ENCODE measurements around the gene ELFN2. TPM values are rescaled to one million over a fixed set of nuclear protein-coding genes. Genes with fewer than 3 reads are reported as not detected.
"Not testable (repeated sequence)": the region's sequence is repeated elsewhere in the genome, so short reads cannot be mapped to it uniquely, and the experiment has no call there.

ELFN2 gene
- total RNA-seq, 1 donor from 2014 or later, result 0.10 TPM

DNA sequence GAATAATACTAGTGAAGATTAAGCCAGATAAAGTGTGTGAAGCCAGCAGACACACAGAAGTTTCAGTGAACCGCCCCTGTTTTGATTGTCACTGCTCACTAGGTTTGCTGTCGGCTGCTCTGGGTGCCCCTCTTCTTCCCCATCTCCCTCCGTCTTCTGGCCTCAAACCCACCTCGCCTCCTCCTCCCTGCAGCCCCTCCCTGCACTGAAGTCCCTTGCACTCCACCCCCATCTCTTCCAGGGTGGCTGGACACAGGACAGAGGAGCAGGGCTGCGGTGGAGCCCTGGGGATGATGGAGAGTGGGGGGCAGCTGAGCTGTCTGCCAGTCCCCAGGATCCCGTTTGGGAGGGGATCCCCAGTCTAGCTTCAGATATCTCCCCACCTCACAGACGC, 91.5 kb downstream of the ELFN2 start:
- no peak for DNase-seq (ENCODE audit: low spot score)

DNA sequence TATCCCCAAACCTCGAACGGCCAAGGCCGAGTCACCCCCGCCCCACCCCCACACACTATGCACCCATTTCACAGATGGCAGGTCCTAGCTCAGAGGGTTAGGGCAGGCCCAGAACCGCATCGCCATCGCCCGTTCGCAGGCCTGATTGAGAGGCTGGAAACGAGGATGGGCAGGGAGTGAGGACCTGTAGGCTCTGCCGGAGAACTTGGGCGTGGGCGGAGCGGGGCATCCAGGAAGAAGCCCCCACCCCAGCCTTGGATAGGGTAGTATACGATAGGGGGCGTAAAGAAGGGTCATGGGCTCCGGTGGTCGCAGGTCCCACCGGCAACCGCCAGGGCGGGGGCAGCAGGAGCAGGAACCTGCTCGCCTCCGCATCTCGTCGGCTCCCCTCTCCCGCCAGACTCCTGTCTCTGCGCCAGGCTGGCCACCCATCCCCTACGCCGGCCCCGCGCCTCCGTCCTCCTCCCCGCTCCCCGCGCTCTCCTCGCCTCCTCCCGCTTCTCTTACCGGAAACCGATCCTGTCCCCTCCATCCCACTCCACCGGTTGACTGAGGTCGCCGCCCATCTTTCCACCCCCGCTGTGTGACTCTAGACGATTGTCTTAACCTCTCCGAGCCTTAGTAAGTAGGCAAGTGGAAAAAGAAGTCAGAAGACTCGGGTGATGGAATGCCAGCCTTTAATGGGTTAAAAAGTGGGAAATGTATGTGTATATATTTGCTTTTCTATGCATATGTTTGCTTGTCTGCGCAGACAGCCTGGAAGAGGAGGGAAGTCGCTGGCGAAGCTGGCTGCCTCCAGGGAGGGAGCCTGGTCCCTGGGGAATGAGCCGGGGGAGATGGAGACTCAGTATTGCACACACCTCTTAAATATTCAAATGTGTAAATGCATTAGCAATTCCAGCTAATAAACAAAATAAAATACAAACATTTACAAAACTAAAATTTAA, 92.1 kb downstream of the ELFN2 start:
- DNase-seq (ENCODE audit: low spot score), result no peak

- no peak for DNase-seq (ENCODE audit: low spot score)
Measured at GRCh38 chr22:37334461-37334858, 92.8 kb downstream of the ELFN2 start.

DNA sequence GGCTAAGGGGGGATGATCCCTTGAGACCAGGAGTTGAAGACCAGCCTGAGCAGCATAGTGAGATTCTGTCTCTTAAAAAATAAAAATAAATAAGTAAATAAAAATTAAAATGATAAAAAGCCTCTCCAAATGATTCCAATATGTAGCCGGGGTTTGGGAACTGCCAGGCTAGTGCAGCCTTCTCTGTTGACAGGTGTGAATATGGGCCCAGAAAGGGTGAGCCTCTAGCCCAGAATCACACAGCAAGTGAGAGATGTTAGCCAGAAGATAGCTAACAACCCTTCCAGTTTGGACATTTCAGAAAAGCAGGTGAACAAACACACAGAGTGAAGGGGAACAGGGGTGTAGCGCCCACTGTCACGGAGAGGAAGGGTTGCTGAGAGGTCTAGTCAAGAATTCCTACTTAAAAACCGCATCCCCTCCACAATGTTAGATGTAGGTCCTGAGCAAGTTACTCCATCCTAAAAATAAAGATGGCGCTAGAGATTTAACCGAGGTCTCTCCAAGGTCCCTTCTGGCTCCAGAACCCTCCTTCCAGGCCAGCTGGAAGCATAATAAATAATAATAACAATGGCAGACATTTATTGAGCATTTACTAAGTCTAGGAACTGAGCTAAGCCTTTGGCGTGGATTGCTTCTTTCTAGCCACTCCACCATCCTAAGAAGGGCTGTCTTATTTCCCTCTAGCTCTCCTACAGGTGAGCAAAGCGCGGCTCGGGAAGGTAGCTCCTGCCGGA, 93.4 kb downstream of the ELFN2 start:
- DNase-seq (ENCODE audit: low spot score), result no peak

GRCh38 chr22:37331856-37332536, 95.3 kb downstream of the ELFN2 start:
- no peak for DNase-seq (ENCODE audit: low spot score)

- DNase-seq (ENCODE audit: low spot score), result no peak
Measured at GRCh38 chr22:37331034-37331428, 96.2 kb downstream of the ELFN2 start.

DNA sequence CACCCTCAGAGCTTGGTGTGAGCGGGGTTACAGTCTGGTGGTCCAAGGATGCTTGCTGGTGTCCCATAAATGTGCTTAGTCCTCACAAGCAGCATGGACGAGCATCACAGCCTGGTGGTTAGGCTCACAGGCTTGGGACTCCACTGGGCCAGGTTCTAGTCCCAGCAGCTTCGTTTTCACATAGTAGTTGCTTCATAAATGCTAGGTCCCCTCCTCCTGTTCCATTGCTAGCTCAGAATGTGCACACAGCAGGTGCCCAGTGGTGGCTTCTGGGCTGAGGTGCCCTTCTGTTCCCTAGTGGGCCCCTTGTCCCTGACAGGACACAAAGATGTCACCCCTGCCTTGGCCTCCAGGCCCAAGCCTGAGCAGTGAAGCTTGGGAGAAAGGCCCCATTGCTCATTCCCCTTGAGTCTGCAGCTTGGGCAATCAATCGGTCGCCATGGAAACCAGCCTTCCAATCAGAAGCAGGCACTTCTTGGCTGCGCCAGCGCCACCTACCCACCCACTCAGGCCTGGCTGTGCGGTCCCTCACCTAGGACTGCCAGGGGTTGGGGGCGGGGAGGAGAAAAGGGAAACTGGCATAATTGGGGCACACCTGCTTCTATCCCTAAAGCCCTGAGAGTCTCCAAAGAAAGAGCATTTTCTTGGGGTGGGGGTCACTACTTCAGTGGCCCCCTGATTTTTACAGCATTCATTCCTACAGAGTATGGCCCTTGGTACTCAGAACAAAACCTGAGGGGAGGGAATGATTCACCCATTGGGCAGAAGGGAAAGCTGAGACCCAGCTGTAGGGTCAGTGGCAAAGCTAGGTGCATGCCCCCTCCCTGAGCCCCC, 96.9 kb downstream of the ELFN2 start:
- DNase-seq (ENCODE audit: low spot score), result no peak

- no peak for DNase-seq (ENCODE audit: low spot score)
Measured at GRCh38 chr22:37329238-37330140, 97.8 kb downstream of the ELFN2 start.

- DNase-seq (ENCODE audit: low spot score), result not testable (repeated sequence)
Measured at GRCh38 chr22:37328538-37329237, 98.6 kb downstream of the ELFN2 start.

- DNase-seq (ENCODE audit: low spot score), result no peak
Measured at GRCh38 chr22:37328017-37328416, 99.3 kb downstream of the ELFN2 start.

GRCh38 chr22:37326726-37327125, 100.6 kb downstream of the ELFN2 start:
- no peak for DNase-seq (ENCODE audit: low spot score)

- no peak for DNase-seq (ENCODE audit: low spot score)
Measured at GRCh38 chr22:37325039-37325395, 102.3 kb downstream of the ELFN2 start.

DNA sequence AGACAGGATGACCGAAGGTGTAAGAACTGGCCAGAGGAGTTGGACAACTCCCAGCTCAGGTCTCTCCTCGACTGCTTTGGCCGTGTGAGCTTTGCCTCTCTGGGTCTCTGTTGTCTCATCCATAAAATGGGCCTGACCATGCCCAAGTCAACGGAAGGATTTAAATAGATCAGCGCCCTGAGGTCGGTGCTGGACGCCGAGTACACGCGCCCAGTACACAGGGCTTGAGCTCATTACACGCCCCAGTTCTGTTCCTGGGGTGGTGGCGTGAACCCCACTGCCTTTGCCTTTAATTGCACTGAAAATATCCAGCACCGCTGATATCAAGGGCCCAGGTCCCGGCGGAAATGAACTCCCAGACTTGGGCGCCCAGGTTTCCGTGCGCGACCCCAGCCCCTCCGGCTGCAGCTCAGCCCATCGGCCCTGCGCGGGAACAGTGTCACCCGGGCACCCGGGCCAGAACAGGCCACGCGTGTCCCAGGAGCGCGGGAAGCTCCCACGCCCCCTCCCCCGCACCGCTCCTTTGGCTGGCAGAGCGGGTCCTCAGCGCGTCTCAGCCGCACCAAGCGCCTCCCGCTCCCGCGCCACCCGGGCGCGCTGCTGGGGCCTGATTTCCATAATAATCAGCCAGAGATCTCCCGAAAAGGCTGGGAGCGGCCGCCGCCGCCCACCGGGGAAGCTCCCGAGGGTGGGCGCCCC, 102.8 kb downstream of the ELFN2 start:
- DNase-seq (ENCODE audit: low spot score), result no peak

- no peak for DNase-seq (ENCODE audit: low spot score)
Measured at GRCh38 chr22:37320726-37321677, 106.3 kb downstream of the ELFN2 start.

- DNase-seq (ENCODE audit: low spot score), result no peak
Measured at GRCh38 chr22:37319469-37319868, 107.8 kb downstream of the ELFN2 start.

GRCh38 chr22:37318364-37319109, 108.7 kb downstream of the ELFN2 start:
- no peak for DNase-seq (ENCODE audit: low spot score)

Measured in ureter (tissue), 1 donor.